ENCODE results near the gene HSPA2.
A peak's percentile ranks its signal among the peaks of the same experiment; 100 is the strongest.

The HSPA2 gene

GRCh38 chr14:64540208-64541202 is at the start of gene HSPA2:
Gene HSPA2, plus strand, starts transcription at chr14:64540741. Its CDS starts 109 bp downstream, at chr14:64540850.
- DNase-seq = peak; percentile 17 to 87

GRCh38 chr14:64491637-64492036 is 48.9 kb upstream of the HSPA2 start:
- no peak for DNase-seq

GRCh38 chr14:64493455-64493854 is 47.1 kb upstream of the HSPA2 start:
- no peak for DNase-seq

GRCh38 chr14:64495252-64495651 is 45.3 kb upstream of the HSPA2 start:
- DNase-seq = no peak

GRCh38 chr14:64496764-64497163 is 43.8 kb upstream of the HSPA2 start:
- DNase-seq = no peak

- no peak for DNase-seq
Measured at GRCh38 chr14:64500088-64500487, 40.5 kb upstream of the HSPA2 start.

GRCh38 chr14:64501411-64502171 is 39.0 kb upstream of the HSPA2 start:
- no peak for DNase-seq

- no peak for DNase-seq
Measured at GRCh38 chr14:64502456-64502855, 38.1 kb upstream of the HSPA2 start.

GRCh38 chr14:64502887-64503433 is 37.6 kb upstream of the HSPA2 start:
- DNase-seq = peak in 1 of 2 experiments; percentile 30

GRCh38 chr14:64503434-64504309 is 36.9 kb upstream of the HSPA2 start, which contains the start of gene ZBTB25:
Gene ZBTB25, minus strand, starts transcription at chr14:64503838. Its CDS starts 13,305 bp downstream, at chr14:64490533.
- DNase-seq = peak; percentile 79 to 96

GRCh38 chr14:64504310-64504896 is 36.1 kb upstream of the HSPA2 start, which contains the start of gene ZBTB1:
Gene ZBTB1, plus strand, starts transcription at chr14:64504770. Its CDS starts 16,735 bp downstream, at chr14:64521505.
- peak; percentile 68 to 82 for DNase-seq

- peak; percentile 77 to 88 for DNase-seq
Measured at GRCh38 chr14:64504897-64505794, 35.4 kb upstream of the HSPA2 start.

- DNase-seq = no peak
Measured at GRCh38 chr14:64506721-64507120, 33.8 kb upstream of the HSPA2 start.

- DNase-seq = no peak
Measured at GRCh38 chr14:64507376-64508156, 33.0 kb upstream of the HSPA2 start.

- no peak for DNase-seq
Measured at GRCh38 chr14:64508215-64508776, 32.2 kb upstream of the HSPA2 start.

- DNase-seq = no peak
Measured at GRCh38 chr14:64509036-64509435, 31.5 kb upstream of the HSPA2 start.

GRCh38 chr14:64510825-64511671 is 29.5 kb upstream of the HSPA2 start:
- DNase-seq = peak; percentile 12 to 76

- no peak for DNase-seq
Measured at GRCh38 chr14:64513271-64513670, 27.3 kb upstream of the HSPA2 start.
